22Rv1 (cell line): ENCODE data around the gene ASB2.

ENCODE experiments used
- H3K27ac ChIP-seq: fragments of 450-650 bp; 2 replicates; pipeline ENCODE4 v1.5.1; 2017
- ZFX ChIP-seq: fragments of 450-650 bp; IDR thresholded peaks from 2 replicates; pipeline ENCODE4 v1.6.1; 2017; ENCODE audit warnings: antibody characterized with exemption, borderline replicate concordance
- TF ChIP-seq, protein P1 (sequence below): fragments of 450-650 bp; IDR thresholded peaks from 2 replicates; pipeline ENCODE4 v1.5.1; 2017; ENCODE audit warnings: mild to moderate bottlenecking

The ASB2 gene

DNA sequence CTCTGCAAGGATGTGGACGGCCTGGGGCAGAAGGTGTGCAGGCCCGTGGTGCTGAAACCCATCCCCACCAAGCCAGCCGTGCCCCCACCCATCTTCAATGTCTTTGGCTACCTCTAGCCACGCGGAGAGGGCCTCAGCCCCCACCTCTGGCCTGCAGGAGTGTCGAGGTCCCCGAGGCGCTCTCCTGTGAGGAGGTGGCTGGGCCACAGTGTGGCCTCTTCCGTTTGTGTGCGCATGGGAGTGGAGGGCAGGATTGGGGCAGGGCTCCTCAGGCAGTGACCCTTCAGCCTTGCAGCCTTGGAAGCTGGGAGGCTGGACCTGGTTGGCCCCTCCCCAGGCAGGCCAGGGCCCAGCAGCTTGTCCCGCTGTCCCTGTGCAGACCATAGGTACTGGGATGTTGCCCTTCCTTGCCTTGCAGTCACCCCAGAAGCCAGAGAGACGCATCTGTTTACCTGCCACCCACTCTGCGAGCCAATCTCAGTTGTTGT is 47.3 kb downstream of the ASB2 start:
- TF ChIP-seq, protein P1, sequence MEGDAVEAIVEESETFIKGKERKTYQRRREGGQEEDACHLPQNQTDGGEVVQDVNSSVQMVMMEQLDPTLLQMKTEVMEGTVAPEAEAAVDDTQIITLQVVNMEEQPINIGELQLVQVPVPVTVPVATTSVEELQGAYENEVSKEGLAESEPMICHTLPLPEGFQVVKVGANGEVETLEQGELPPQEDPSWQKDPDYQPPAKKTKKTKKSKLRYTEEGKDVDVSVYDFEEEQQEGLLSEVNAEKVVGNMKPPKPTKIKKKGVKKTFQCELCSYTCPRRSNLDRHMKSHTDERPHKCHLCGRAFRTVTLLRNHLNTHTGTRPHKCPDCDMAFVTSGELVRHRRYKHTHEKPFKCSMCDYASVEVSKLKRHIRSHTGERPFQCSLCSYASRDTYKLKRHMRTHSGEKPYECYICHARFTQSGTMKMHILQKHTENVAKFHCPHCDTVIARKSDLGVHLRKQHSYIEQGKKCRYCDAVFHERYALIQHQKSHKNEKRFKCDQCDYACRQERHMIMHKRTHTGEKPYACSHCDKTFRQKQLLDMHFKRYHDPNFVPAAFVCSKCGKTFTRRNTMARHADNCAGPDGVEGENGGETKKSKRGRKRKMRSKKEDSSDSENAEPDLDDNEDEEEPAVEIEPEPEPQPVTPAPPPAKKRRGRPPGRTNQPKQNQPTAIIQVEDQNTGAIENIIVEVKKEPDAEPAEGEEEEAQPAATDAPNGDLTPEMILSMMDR, result no peak
- no peak for TF ChIP-seq ZFX
- H3K27ac ChIP-seq, result no peak overlapping the region

DNA sequence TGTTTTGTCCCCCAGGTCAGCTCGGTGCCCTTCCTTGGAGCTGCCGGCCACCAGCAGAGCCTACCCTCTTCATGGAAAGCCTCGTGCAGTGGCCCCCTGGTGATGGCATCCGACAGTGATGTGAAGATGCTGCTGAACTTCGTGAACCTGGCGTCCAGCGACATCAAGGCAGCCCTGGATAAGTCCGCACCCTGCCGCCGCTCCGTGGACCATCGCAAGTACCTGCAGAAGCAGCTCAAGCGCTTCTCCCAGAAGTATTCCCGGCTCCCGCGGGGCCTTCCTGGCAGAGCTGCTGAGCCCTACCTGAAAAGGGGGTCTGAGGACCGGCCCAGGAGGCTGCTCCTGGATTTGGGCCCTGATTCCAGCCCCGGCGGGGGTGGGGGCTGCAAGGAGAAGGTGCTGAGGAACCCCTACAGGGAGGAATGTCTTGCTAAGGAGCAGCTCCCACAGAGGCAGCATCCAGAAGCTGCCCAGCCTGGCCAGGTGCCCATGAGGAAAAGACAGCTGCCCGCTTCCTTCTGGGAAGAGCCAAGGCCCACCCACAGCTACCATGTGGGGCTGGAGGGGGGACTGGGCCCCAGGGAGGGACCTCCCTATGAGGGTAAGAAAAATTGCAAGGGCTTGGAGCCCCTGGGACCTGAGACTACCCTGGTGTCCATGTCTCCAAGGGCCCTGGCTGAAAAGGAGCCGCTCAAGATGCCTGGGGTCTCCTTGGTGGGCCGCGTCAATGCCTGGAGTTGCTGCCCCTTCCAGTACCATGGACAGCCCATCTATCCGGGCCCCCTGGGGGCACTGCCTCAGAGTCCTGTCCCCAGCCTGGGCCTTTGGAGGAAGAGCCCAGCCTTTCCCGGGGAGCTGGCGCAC is 48.0 kb downstream of the ASB2 start:
- TF ChIP-seq ZFX, result no peak
- no peak overlapping the region for H3K27ac ChIP-seq

DNA sequence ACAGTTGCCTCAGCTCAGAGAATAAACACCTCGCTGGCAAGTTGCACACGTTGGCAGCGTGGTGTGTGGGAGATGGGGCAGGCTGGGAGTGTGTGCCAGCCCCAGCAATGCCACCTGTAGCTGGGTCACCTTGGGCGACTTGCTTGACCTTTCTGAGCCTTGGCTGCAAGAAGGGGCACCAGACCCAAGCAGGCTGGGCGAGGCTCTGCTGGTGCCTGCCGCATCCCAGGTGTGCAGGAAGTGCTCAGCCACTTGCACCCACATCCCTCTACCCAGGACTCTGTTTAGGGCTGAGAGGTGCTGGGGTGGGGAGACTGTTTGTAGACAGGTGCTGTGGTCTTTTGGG is 48.6 kb downstream of the ASB2 start:
- TF ChIP-seq, protein P1, result no peak
- TF ChIP-seq ZFX, result no peak
- no peak overlapping the region for H3K27ac ChIP-seq

DNA sequence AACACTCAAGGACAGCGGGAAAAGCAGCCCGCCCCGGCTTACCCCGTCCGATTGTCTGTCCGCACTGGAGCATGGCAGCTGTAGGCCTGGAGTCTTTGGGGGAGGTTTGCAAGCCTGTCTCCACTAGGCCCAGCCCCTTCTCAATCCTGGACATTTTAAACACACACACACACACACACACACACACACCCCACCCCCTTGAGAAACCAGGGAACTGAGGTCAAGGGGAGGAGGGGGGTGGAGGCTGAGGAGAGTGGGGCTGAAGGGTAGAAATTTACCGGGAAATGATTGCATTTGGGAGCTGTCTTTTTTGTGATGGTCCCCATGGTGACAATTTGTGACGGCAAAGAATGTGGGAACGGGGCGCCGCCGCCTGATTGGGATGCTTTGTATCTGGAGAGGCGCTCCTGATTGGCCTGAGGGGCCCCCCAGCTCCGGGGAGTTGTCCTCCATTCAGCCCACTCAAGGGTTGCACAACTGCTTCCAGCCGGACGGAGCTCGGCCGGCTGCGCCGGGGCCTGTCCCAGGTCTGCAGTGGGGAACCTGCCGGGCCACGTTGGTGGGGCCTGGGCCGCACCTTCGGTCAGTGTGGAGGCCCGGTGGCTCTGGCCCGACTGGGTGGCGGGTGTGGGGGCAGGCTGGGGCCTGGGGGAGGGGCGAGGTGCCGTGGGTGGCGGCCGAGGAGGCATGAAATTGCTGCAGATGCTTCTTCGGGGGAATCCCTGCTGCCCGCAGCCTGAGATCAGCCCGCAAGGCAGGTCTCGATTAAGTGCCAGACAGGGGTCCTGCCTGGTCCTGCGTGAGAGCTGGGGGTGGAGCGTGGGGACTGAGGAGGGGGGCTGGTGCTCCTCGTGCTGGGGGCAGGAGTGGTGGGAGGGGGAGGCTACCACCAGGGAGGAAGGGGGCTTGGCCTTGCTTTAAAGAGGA is 49.2 kb downstream of the ASB2 start, which contains the start of gene FAM181A:
Gene FAM181A (plus strand): TSS at position 472 of the 927 bp plus-strand sequence. CDS start 942 bp downstream, outside the sequence.
- no peak for TF ChIP-seq ZFX
- TF ChIP-seq, protein P1, result no peak
- no peak within 1 kb of the TSS for H3K27ac ChIP-seq

DNA sequence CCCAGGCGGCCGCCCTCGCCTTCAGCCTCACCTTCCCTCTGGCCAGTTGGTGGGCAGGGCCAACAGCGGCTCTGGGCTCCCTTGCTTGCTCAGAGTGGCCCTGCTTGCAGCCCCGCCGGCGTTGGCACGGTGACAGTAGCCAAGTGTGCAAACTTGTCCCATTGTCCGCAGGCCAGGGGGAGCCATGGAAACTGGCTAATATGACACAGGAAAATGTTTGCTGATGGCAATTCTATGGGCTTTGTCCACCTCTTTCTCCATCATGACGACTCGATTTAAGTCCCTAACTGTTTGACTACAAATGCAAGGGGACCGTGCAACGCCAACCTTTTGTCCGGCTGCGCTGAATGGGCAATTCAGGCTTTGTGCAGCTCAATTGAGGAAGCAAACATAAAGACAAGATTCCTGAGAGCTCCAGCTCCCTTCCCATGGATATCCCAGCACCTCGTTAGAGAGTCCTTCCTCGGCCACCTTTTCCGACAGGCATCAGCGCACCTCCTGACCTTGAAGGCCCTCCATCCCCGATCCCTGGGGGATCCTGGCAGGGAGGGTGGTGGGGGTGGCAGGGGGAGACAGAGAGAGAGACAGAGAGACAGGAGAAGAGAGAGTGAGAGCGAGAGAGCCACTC is 50.0 kb downstream of the ASB2 start:
- no peak for TF ChIP-seq ZFX
- TF ChIP-seq, protein P1, result no peak
- no peak overlapping the region for H3K27ac ChIP-seq

DNA sequence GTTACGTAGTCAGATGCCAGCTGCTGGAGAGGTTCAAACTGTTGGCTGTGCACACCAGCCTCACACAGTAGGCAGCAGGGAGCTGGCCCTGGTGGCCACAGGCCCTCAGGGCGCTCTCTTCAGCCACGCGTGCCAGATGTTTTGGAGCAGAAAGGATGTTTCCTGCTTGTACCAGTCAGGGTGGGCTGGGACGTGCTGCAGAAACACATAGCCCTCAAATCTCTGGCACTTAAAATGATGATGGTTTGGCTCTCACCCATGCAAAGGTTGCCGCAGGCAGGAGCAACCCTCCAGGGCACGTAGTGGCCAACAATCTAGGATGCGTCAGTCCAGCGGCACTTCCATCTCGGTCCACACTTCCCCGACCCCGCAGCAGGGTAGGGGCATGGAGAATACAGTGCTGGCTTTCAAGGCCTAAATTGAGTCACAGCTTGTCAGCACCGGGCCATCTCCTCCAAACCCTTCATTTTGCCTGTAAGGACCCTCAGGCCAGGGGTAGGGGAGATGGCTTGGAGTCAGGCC is 50.9 kb downstream of the ASB2 start:
- TF ChIP-seq, protein P1, result no peak
- no peak for TF ChIP-seq ZFX
- no peak overlapping the region for H3K27ac ChIP-seq
